HUES64 (cell line): ENCODE measurements around the gene AGR3. TPM values are rescaled to one million over a fixed set of nuclear protein-coding genes. Genes with fewer than 3 reads are reported as not detected.

ENCODE experiments used
- H3K27ac ChIP-seq: 2 replicates; pipeline ENCODE4 v1.7.0; 2013; ENCODE audit warnings: low read depth, low read length, inconsistent platforms
- H3K27me3 ChIP-seq: 2 replicates; pipeline ENCODE4 v1.6.1; 2013; ENCODE audit warnings: mild to moderate bottlenecking, low read length; ENCODE audit not compliant: insufficient read depth
- H3K36me3 ChIP-seq: 2 replicates; pipeline ENCODE4 v1.6.1; 2013; ENCODE audit warnings: mild to moderate bottlenecking, low read length; ENCODE audit not compliant: insufficient read depth
- H3K4me1 ChIP-seq: 2 replicates; pipeline ENCODE4 v1.6.1; 2013; ENCODE audit warnings: mild to moderate bottlenecking, low read length, moderate library complexity; ENCODE audit not compliant: insufficient read depth
- H3K4me3 ChIP-seq: 2 replicates; pipeline ENCODE4 v1.5.1; 2013; ENCODE audit warnings: mild to moderate bottlenecking, low read length, moderate library complexity
- H3K9ac ChIP-seq: 2 replicates; pipeline ENCODE4 v1.6.1; 2013; ENCODE audit warnings: mild to moderate bottlenecking, low read depth, low read length
- H3K9me3 ChIP-seq: 2 replicates; pipeline ENCODE4 v1.6.1; 2013; ENCODE audit warnings: low read depth, low read length; ENCODE audit not compliant: insufficient read depth
- WGBS: fragments of 150-250, 120-280 bp; methylation state at CpG from one replicate; pipeline ENCODE4 v1.1.7; 2013; ENCODE audit warnings: missing lambda C conversion rate; 5-methylcytosine and 5-hydroxymethylcytosine counted together
- polyA plus RNA-seq, 2 experiments: library from polyadenylated mRNA; stranded (reverse); fragments of 50-300 nt; gene quantifications; one replicate each; pipeline ENCODE4 v1.2.3, GENCODE V29; 2013

AGR3 gene
- polyA plus RNA-seq (2013, experiment 1 of 2), result not detected
- polyA plus RNA-seq (2013, experiment 2 of 2), result not detected

DNA sequence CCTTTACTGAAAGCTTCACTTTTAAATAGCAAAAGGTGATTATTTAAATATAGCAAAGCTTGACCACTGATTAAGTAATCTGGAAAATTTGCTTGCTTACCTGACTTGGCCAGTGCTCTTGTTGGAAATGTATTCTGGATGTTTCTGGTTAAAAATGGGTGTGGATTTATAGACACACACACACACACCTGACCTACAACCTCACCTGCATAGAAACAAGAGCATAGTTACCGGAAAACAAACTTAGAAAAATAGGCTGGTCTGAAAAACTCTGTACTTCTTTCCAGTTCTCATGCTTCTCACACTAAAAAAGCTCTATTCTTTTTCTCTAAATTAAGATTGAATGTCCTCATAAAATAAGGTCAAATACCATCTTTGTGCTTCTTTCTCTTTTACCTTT lies at the start of gene AGR3:
TSS of gene AGR3 (minus strand) at position 140 of the 400 bp plus-strand sequence. CDS start 3,365 bp downstream, outside the sequence.
- Histone ChIP-seq H3K9ac (no peak within 1 kb of the TSS), H3K9me3 (no peaks in the 10 kb centered on the region), H3K27ac (no peak within 1 kb of the TSS), H3K36me3 (no peaks in the 10 kb centered on the region), H3K4me3 (no peak within 1 kb of the TSS), H3K27me3 (no peaks in the 10 kb centered on the region), H3K4me1 (no peaks in the 10 kb centered on the region)
- 100% methylated on average over 1 of the region's 1 CpG for whole genome bisulfite sequencing

GRCh38 chr7:16930946-16931345 lies 49.2 kb upstream of the AGR3 start:
- Histone ChIP-seq H3K27me3 (no peaks in the 10 kb centered on the region), H3K9me3 (no peaks in the 10 kb centered on the region), H3K4me1 (0 out of 2 replicates have a peak, but pooled peaks cover under 1% of the 10 kb centered on the region), H3K4me3 (no peak overlapping the region), H3K9ac (no peak overlapping the region), H3K36me3 (no peaks in the 10 kb centered on the region), H3K27ac (no peak overlapping the region)
- 94% methylated on average over 4 of the region's 4 CpGs for WGBS

DNA sequence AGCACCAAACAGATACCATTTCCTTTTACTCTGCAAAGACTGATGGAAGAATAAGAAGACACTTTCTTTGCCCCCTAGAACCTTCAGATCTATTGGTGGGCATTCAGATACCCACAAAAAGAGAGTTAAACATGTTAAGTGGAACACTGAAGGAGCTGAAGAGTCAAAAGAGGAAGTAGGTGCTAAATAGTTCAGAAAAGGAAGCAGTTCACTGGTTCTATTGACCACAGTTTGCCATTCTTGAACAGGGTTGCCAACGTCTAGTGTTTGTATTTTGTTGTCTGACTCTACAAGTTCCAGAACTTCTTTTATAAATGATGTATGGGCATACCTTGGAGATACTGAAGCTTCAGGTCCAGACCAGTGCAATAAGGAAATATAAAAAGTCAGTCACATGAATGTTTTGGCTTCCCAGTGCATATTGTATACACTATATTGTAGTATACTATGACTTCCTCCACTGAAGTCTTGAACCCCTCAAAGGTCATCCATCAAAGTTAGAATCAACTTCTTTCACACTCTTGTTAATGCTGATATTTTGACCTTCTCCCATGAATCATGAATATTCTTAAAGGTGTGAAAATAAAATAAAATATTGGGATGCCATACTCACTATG lies 47.5 kb upstream of the AGR3 start:
- H3K4me1 ChIP-seq, result 0 out of 2 replicates have a peak, but pooled peaks cover 2% of the 10 kb centered on the region
- H3K27ac ChIP-seq, result no peak overlapping the region
- no peaks in the 10 kb centered on the region for H3K27me3 ChIP-seq
- H3K9me3 ChIP-seq, result no peaks in the 10 kb centered on the region
- H3K4me3 ChIP-seq, result no peak overlapping the region
- 82% methylated on average over 1 of the region's 1 CpG for WGBS
- no peaks in the 10 kb centered on the region for H3K36me3 ChIP-seq
- H3K9ac ChIP-seq, result no peak overlapping the region

DNA sequence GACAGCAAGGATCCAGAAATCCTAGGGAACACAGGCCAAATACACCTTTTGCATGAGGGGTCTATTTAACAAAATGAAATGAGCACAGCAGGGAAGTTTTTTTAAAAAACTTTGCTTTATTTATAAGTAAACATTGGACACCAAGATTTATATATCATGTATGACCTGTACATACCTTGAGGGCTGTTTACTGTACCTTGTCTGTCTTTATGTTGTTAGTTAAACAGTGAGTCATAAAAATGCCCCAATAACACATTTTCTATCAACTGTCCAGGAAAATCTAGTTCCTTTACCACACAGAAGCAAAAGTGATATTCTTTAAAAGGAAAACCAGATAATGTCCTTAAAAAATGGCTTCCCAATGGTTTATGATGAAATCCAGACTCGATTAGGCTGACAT lies 45.1 kb upstream of the AGR3 start:
- H3K4me1 ChIP-seq, result 0 out of 2 replicates have a peak, but pooled peaks cover 2% of the 10 kb centered on the region
- H3K27me3 ChIP-seq, result no peaks in the 10 kb centered on the region
- H3K27ac ChIP-seq, result no peak overlapping the region
- H3K36me3 ChIP-seq, result no peaks in the 10 kb centered on the region
- WGBS, result 93% methylated on average over 1 of the region's 1 CpG
- no peak overlapping the region for H3K9ac ChIP-seq
- no peaks in the 10 kb centered on the region for H3K9me3 ChIP-seq
- H3K4me3 ChIP-seq, result no peak overlapping the region

GRCh38 chr7:16926283-16926682 lies 44.5 kb upstream of the AGR3 start:
- Histone ChIP-seq H3K27me3 (no peaks in the 10 kb centered on the region), H3K4me3 (no peak overlapping the region), H3K4me1 (0 out of 2 replicates have a peak, but pooled peaks cover 6% of the 10 kb centered on the region), H3K36me3 (no peaks in the 10 kb centered on the region), H3K27ac (no peak overlapping the region), H3K9me3 (no peaks in the 10 kb centered on the region), H3K9ac (no peak overlapping the region)
- 94% methylated on average over 2 of the region's 2 CpGs for WGBS

DNA sequence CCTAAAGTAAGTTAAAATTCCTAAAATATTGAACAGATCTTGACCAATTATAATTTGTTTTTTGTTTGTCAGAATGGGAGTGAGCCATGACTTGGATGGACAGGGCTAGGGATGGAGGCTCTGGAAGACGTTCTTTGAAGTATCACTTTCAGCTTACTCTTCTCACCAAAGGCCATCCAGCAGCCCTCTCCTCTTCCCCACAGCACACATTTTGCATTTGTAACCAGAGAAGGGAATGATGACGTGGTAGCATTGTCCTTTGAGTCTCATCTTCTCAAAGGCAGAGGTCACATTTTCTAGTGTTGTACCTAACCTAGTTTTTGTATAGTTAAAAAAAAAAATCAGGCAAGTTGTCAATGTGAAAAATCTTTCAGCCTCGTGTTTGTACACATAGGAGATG lies 43.8 kb upstream of the AGR3 start:
- Histone ChIP-seq H3K27me3 (no peaks in the 10 kb centered on the region), H3K36me3 (no peaks in the 10 kb centered on the region), H3K27ac (no peak overlapping the region), H3K9me3 (no peaks in the 10 kb centered on the region), H3K4me1 (0 out of 2 replicates have a peak, but pooled peaks cover 6% of the 10 kb centered on the region), H3K9ac (no peak overlapping the region), H3K4me3 (no peak overlapping the region)
- 77% methylated on average over 2 of the region's 3 CpGs for WGBS

GRCh38 chr7:16923019-16923418 lies 41.2 kb upstream of the AGR3 start:
- 93% methylated on average over 2 of the region's 2 CpGs for whole genome bisulfite sequencing
- Histone ChIP-seq H3K27ac (no peak overlapping the region), H3K9me3 (no peaks in the 10 kb centered on the region), H3K9ac (no peak overlapping the region), H3K36me3 (no peaks in the 10 kb centered on the region), H3K27me3 (no peaks in the 10 kb centered on the region), H3K4me1 (0 out of 2 replicates have a peak, but pooled peaks cover 6% of the 10 kb centered on the region), H3K4me3 (no peak overlapping the region)

DNA sequence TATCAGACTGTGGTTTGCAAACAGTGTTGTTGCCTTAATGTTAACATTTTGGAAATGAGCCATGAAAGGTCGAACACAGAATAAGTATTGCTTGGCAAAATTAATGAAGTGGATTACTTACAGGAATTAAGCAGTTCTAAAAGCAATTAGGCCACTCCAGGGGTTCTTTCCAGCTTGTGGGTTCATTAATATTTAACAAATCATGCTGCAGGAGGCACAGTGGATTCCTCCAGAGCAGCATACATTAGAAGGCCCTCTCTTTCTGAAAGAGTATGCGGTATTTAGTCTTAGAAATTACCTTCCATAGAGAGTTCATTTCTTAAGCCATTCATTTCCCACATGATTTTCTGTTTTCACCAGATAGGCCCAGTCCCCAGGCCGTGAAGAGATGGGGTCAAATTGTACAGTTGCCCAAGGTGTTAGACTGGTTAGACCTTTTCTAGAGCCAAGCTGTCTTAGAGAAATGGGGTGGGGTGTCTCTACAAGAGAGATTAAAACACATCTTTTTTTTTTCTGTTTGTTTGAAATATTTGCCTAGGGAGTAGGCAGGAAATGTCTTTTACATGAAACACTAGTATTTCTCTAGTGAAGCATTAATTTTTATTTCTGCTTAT lies 40.0 kb upstream of the AGR3 start:
- WGBS, result 82% methylated on average over 3 of the region's 3 CpGs
- no peak overlapping the region for H3K4me3 ChIP-seq

DNA sequence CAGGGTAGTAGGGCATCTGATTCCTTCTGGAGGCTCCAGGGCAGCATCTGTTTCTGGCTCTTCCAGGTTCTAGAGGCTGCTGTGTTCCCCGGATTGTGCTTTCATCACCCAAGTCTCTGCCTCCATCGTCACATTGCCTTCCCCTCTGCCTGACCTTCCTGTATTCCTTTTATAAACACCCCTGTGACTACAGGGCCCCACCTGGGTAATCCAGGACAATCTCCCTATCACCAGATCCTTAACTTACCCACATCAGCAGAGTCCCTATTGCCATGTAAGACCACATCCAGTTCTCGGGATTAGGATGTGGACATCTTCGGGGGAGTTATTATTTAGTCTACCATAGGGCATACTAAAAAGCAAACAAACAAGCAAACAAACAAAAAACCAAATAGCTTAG lies 39.4 kb upstream of the AGR3 start:
- Histone ChIP-seq H3K36me3 (no peaks in the 10 kb centered on the region), H3K4me3 (no peak overlapping the region), H3K4me1 (peaks cover 16% of the 10 kb centered on the region), H3K27ac (no peak overlapping the region), H3K27me3 (no peaks in the 10 kb centered on the region), H3K9me3 (no peaks in the 10 kb centered on the region), H3K9ac (no peak overlapping the region)
- 94% methylated on average over 2 of the region's 4 CpGs for WGBS

More for the DNA sequence above, 40.0 kb upstream of the AGR3 start:
- Histone ChIP-seq H3K36me3 (no peaks in the 10 kb centered on the region), H3K9me3 (no peaks in the 10 kb centered on the region), H3K9ac (no peak overlapping the region), H3K27me3 (no peaks in the 10 kb centered on the region), H3K4me1 (peaks cover 10% of the 10 kb centered on the region), H3K27ac (no peak overlapping the region)

- H3K4me3 ChIP-seq, result no peak overlapping the region
- peaks cover 18% of the 10 kb centered on the region for H3K4me1 ChIP-seq
- no peaks in the 10 kb centered on the region for H3K36me3 ChIP-seq
- no peaks in the 10 kb centered on the region for H3K27me3 ChIP-seq
- H3K9me3 ChIP-seq, result no peaks in the 10 kb centered on the region
- H3K9ac ChIP-seq, result no peak overlapping the region
- H3K27ac ChIP-seq, result no peak overlapping the region
Observed at GRCh38 chr7:16919440-16919839, 37.7 kb upstream of the AGR3 start.

GRCh38 chr7:16918288-16918895 lies 36.6 kb upstream of the AGR3 start:
- Histone ChIP-seq H3K9me3 (no peaks in the 10 kb centered on the region), H3K4me1 (peaks cover 18% of the 10 kb centered on the region), H3K4me3 (no peak overlapping the region), H3K36me3 (no peaks in the 10 kb centered on the region), H3K9ac (no peak overlapping the region), H3K27ac (no peak overlapping the region), H3K27me3 (no peaks in the 10 kb centered on the region)
- WGBS, result 67% methylated on average over 3 of the region's 6 CpGs
